WI38 (cell line): ENCODE data around the gene DACT2.

Experiments
- H3K4me3 ChIP-seq: 2 replicates; pipeline ENCODE4 v1.5.1; 2011; ENCODE audit warnings: low read depth, mild to moderate bottlenecking, control low read depth, low read length
- TF ChIP-seq, protein P1 (sequence below): IDR thresholded peaks from 2 replicates; pipeline ENCODE4 v1.5.1; 2012; ENCODE audit warnings: low read depth, mild to moderate bottlenecking, control low read depth, low read length

The DACT2 gene

DNA sequence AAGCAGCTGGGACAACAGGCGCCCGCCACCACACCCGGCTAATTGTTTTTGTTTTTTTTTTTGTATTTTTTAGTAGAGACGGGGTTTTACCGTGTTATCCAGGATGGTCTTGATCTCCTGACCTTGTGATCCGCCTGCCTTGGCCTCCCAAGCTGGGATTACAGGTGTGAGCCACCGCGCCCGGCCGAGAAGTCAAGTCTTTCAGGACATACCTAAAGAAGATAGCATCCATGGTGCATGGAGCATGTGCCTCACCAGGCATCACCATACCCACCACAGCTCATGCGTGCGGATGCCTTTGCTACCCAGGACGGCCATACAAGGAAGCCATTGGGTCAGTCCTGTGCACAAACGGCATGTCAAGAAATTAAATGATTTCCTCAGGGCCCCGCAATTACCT, 60.8 kb downstream of the DACT2 start:
- TF ChIP-seq, protein P1, sequence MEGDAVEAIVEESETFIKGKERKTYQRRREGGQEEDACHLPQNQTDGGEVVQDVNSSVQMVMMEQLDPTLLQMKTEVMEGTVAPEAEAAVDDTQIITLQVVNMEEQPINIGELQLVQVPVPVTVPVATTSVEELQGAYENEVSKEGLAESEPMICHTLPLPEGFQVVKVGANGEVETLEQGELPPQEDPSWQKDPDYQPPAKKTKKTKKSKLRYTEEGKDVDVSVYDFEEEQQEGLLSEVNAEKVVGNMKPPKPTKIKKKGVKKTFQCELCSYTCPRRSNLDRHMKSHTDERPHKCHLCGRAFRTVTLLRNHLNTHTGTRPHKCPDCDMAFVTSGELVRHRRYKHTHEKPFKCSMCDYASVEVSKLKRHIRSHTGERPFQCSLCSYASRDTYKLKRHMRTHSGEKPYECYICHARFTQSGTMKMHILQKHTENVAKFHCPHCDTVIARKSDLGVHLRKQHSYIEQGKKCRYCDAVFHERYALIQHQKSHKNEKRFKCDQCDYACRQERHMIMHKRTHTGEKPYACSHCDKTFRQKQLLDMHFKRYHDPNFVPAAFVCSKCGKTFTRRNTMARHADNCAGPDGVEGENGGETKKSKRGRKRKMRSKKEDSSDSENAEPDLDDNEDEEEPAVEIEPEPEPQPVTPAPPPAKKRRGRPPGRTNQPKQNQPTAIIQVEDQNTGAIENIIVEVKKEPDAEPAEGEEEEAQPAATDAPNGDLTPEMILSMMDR = no peak
- H3K4me3 ChIP-seq = no peak overlapping the region

DNA sequence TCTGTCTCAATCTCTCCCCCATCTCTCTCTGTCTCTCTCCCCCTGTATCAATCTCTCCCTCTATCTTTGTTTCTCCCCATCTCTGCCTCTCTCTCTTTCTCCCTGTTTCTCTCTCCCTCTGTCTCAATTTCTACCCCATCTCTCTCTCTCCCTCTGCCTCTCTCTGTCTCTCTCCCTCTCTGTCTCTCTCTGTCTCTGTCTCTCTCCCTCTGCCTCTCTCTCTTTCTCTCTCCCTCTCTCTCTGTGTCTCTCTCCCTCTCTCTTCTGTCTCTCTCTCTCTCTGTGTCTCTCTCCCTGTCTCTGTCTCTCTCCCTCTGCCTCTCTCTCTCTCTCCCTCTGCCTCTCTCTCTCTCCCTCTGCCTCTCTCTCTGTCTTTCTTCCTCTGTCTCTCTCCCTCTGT, 62.6 kb downstream of the DACT2 start:
- no peak overlapping the region for H3K4me3 ChIP-seq
- TF ChIP-seq, protein P1 = no peak
